SK-N-MC (cell line): ENCODE results near the gene CSPG5.

Experiments used
- EZH2 ChIP-seq: fragments of 200-600 bp; sonication (generic); IDR thresholded peaks from one replicate; pipeline ENCODE4 v1.6.1; 2017; ENCODE audit warnings: antibody characterized with exemption
- POLR2AphosphoS5 ChIP-seq: IDR thresholded peaks from 2 replicates; pipeline ENCODE4 v1.6.1; 2012; ENCODE audit warnings: mild to moderate bottlenecking, low read depth, low read length, borderline replicate concordance

- no peak for TF ChIP-seq POLR2AphosphoS5
- no peak for TF ChIP-seq EZH2
Observed at GRCh38 chr3:47614788-47615187, 36.1 kb upstream of the CSPG5 start.
